RWPE1 (cell line): ENCODE data around the gene SLC8A2.

ENCODE experiments used
- CTCF ChIA-PET: fragments of 350-600 bp; sonication (Branson Sonifier 250); formaldehyde crosslinking; extraction: SDS; loops from one replicate; lab custom pipeline; 2021; lab: Yijun Ruan, JAX
- POLR2A ChIA-PET: fragments of 400-600 bp; formaldehyde crosslinking; extraction: SDS; loops from one replicate; lab custom pipeline; 2020; ENCODE audit warnings: antibody characterized with exemption; ENCODE audit not compliant: low non-redundant PET; lab: Yijun Ruan, JAX
- DNase-seq: peaks from one replicate; pipeline ENCODE4 v3.0.0; 2012; ENCODE audit warnings: low spot score
- H3K27ac ChIP-seq: fragments of 450-650 bp; 2 replicates; pipeline ENCODE4 v1.5.1; 2017
- CTCF ChIP-seq: fragments of 450-650 bp; conservative IDR thresholded peaks from 2 replicates; pipeline ENCODE4 v1.5.1; 2017; ENCODE audit warnings: low read depth, mild to moderate bottlenecking

The SLC8A2 gene

DNA sequence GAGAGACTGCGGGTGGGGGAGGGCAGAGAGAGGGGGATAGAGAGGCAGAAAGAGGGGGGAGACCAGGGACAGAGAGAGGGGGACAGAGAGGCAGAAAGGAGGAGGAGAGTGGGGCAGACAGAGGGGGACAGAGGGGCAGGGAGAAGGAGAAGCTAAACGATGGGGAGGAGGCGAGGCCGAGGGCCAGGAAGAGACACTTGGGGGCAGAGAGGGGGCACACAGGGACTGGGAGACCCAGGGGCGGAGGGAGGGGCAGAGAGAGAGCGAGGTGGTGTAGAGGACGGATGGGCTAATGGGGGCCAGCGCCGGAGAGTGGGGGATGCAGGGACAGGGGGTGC, 53.0 kb downstream of the SLC8A2 start:
- no peak for TF ChIP-seq CTCF
- no peak for DNase-seq
- H3K27ac ChIP-seq, result peak overlapping the region; percentile 59
- ChIA-PET CTCF (interaction anchor here (0.6 kb wide), 3 partner anchors 8 to 160 kb away, joined by 3 to 4 read pairs (median 3); no protein-coding TSS in a partner anchor), POLR2A (no interaction called here)

GRCh38 chr19:47417746-47418691, 53.7 kb downstream of the SLC8A2 start:
- DNase-seq, result no peak
- POLR2A ChIA-PET, result no interaction called here
- no peak for TF ChIP-seq CTCF
- CTCF ChIA-PET, result interaction anchor here (0.6 to 1.0 kb wide), 4 partner anchors 9 to 161 kb away, joined by 3 to 4 read pairs (median 4); no protein-coding TSS in a partner anchor
- H3K27ac ChIP-seq, result peak overlapping the region; percentile 21; the same call in 1 of the 2 replicates

GRCh38 chr19:47417107-47417745, 54.5 kb downstream of the SLC8A2 start:
- POLR2A ChIA-PET, result no interaction called here

DNA sequence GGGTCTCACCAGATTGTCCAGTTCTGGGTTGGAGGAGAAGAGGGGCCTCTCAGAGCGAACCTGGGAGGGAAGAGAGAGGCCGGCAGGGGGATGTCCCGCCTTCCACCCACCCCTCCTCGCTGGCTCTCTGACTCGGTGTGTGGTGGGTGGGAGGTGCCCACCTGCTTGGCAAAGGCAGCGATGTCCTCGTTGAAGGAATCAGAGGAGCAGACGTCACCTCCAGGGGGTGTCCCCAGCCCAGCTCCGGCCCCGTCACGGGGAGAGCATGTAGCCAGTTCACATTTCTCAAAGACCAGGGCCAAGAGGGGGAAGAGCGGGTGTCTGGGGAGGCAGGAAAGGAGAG, 55.1 kb downstream of the SLC8A2 start:
- ChIA-PET POLR2A (no interaction called here), CTCF (interaction anchor here (0.7 to 1.0 kb wide), 2 partner anchors 25 to 26 kb away, joined by 4 to 5 read pairs; no protein-coding TSS in a partner anchor)
- no peak for DNase-seq
- no peak for TF ChIP-seq CTCF
- no peak overlapping the region for H3K27ac ChIP-seq

More at GRCh38 chr19:47417107-47417745, 54.5 kb downstream of the SLC8A2 start:
- CTCF ChIA-PET, result interaction anchor here (0.7 to 1.0 kb wide), 2 partner anchors 26 to 410 kb away, joined by 4 to 8 read pairs; no protein-coding TSS in a partner anchor
- DNase-seq, result no peak
- no peak overlapping the region for H3K27ac ChIP-seq
- TF ChIP-seq CTCF, result no peak

GRCh38 chr19:47415953-47416642, 55.6 kb downstream of the SLC8A2 start:
- no peak overlapping the region for H3K27ac ChIP-seq
- no peak for TF ChIP-seq CTCF
- ChIA-PET POLR2A (no interaction called here), CTCF (interaction anchor here (0.7 kb wide), 1 partner anchor 25 kb away, joined by 5 read pairs; no protein-coding TSS in a partner anchor)
- DNase-seq, result no peak

DNA sequence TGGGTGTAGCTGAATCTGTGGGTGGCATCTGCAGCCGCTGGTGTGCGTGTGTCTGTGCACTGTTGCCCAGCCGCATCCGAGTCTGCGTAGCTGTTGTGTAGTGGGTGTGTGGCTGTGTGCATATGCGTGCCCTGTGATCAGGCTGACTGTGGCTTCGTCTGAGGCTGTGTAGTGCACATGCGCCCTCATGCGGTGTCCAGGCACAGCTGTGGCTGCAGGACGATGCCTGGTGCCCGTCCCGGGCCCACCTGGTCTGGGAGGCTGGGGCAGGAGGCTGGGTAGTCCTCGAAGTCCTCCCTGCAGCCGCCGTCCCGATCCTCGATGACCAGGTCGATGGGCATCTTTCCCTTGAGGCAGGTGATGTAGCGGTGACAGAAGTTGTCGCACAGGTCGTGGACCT, 57.2 kb downstream of the SLC8A2 start:
- POLR2A ChIA-PET, result no interaction called here
- H3K27ac ChIP-seq, result no peak overlapping the region; the same call in 1 of the 2 replicates
- DNase-seq, result no peak
- no peak for TF ChIP-seq CTCF
- CTCF ChIA-PET, result interaction anchor here (0.5 kb wide), 1 partner anchor 293 kb away, joined by 8 read pairs; no protein-coding TSS in a partner anchor
